Gastrocnemius medialis (tissue), 4 donors: ENCODE results near the gene CHRNA10.
"Not testable (repeated sequence)": the region's sequence is repeated elsewhere in the genome, so short reads cannot be mapped to it uniquely, and the experiment has no call there.

Experiments
- CTCF ChIP-seq, 5 experiments: fragments of 450-650 bp in 3 of 5; fragments of 200-600 bp in 2 of 5; sonication (generic) in 2 of 5; IDR thresholded peaks in 4 of 5; conservative IDR thresholded peaks in 1 of 5; 1 replicate in 4 of 5; 2 replicates in 1 of 5; pipeline ENCODE4 v1.5.1; 2016 to 2019; ENCODE audit warnings: antibody characterized with exemption in 5 of 5, mild to moderate bottlenecking in 3 of 5, moderate library complexity in 3 of 5
- POLR2A ChIP-seq, 2 donors: fragments of 450-650 bp; IDR thresholded peaks; one replicate each; pipeline ENCODE4 v1.6.1; 2017; ENCODE audit warnings: antibody characterized with exemption in 2 of 2, mild to moderate bottlenecking in 2 of 2, moderate library complexity in 2 of 2

GRCh38 chr11:3643102-3643546 is 28.1 kb downstream of the CHRNA10 start:
- not testable (repeated sequence) for TF ChIP-seq CTCF (IDR thresholded peaks at IDR 0.05 in 4 of 5, conservative IDR thresholded peaks at IDR 0.05 in 1 of 5); POLR2A (IDR thresholded peaks at IDR 0.05)
